ENCODE results near the gene ABCA10.

Gene ABCA10

GRCh38 chr17:69164206-69164605, 64.4 kb downstream of the ABCA10 start:
- DNase-seq = no peak

GRCh38 chr17:69159418-69159817, 69.2 kb downstream of the ABCA10 start:
- DNase-seq = no peak

- DNase-seq = no peak
These were observed 74.4 kb downstream of the ABCA10 start for GRCh38 chr17:69154267-69154666.

- DNase-seq = no peak
These were observed 78.3 kb downstream of the ABCA10 start for GRCh38 chr17:69150333-69150732.

- no peak for DNase-seq
These were observed 81.2 kb downstream of the ABCA10 start for GRCh38 chr17:69147460-69147859.

GRCh38 chr17:69144331-69145255, 84.0 kb downstream of the ABCA10 start:
- no peak for DNase-seq

GRCh38 chr17:69143683-69144231, 84.9 kb downstream of the ABCA10 start:
- no peak for DNase-seq

- no peak for DNase-seq
These were observed 85.5 kb downstream of the ABCA10 start for GRCh38 chr17:69143151-69143550.

- no peak for DNase-seq
These were observed 86.3 kb downstream of the ABCA10 start for GRCh38 chr17:69142175-69142802.

- DNase-seq = no peak
These were observed 87.0 kb downstream of the ABCA10 start, which contains the start of gene ABCA6 for GRCh38 chr17:69141431-69142174. Gene ABCA6, minus strand, starts transcription at chr17:69141895. Its CDS starts 1,192 bp downstream, at chr17:69140703.

GRCh38 chr17:69134112-69134511, 94.5 kb downstream of the ABCA10 start:
- DNase-seq = no peak

GRCh38 chr17:69130627-69131296, 97.9 kb downstream of the ABCA10 start:
- DNase-seq = no peak

GRCh38 chr17:69123626-69124025, 105.0 kb downstream of the ABCA10 start:
- no peak for DNase-seq

GRCh38 chr17:69122065-69122464, 106.6 kb downstream of the ABCA10 start:
- DNase-seq = no peak

GRCh38 chr17:69117855-69118784, 110.5 kb downstream of the ABCA10 start:
- no peak for DNase-seq

GRCh38 chr17:69111794-69112193, 116.8 kb downstream of the ABCA10 start:
- no peak for DNase-seq

GRCh38 chr17:69105907-69106730, 122.5 kb downstream of the ABCA10 start:
- DNase-seq = no peak

GRCh38 chr17:69103557-69104233, 124.9 kb downstream of the ABCA10 start:
- no peak for DNase-seq

- no peak for DNase-seq
These were observed 130.0 kb downstream of the ABCA10 start for GRCh38 chr17:69098625-69099024.
